HepG2 (cell line): Measurements from ENCODE around the gene KAZALD1. TPM values are rescaled to one million over a fixed set of nuclear protein-coding genes. Genes with fewer than 3 reads are reported as not detected.
A peak's percentile ranks its signal among the peaks of the same experiment; 100 is the strongest.

Source experiments
- AHR ChIP-seq: IDR thresholded peaks from 2 replicates; pipeline ENCODE4 v1.6.1; 2018; ENCODE audit warnings: missing genetic modification reagents, missing compliant biosample characterization
- ATF4 ChIP-seq, 2 experiments: fragments of 450-650 bp in 1 of 2; sonication (generic) in 1 of 2; formaldehyde crosslinking; IDR thresholded peaks; 2 replicates each; pipeline versions ENCODE4 v1.5.0 to v1.8.0; 2020 to 2022; ENCODE audit warnings: mild to moderate bottlenecking in 1 of 2, missing genetic modification reagents in 1 of 2
- BHLHE40 ChIP-seq: IDR thresholded peaks from 2 replicates; pipeline ENCODE4 v1.6.1; 2011; ENCODE audit warnings: low read length, improper control_type of control experiment
- CBX5 ChIP-seq: sonication (generic); formaldehyde crosslinking; IDR thresholded peaks from 2 replicates; pipeline ENCODE4 v1.4.0; 2020; ENCODE audit warnings: missing genetic modification reagents, borderline replicate concordance
- CCDC6 ChIP-seq: sonication (generic); formaldehyde crosslinking; IDR thresholded peaks from 2 replicates; pipeline ENCODE4 v1.8.1; 2022; ENCODE audit warnings: mild to moderate bottlenecking, missing genetic modification reagents, moderate library complexity
- GFI1 ChIP-seq: sonication (generic); formaldehyde crosslinking; IDR thresholded peaks from 2 replicates; pipeline ENCODE4 v1.5.0; 2020; ENCODE audit warnings: missing genetic modification reagents, mild to moderate bottlenecking, borderline replicate concordance
- GPBP1L1 ChIP-seq: sonication (generic); formaldehyde crosslinking; IDR thresholded peaks from 2 replicates; pipeline ENCODE4 v1.5.0; 2020; ENCODE audit warnings: mild to moderate bottlenecking, missing genetic modification reagents
- KDM5B ChIP-seq: sonication (generic); formaldehyde crosslinking; IDR thresholded peaks from 2 replicates; pipeline ENCODE4 v1.4.0; 2020; ENCODE audit warnings: missing genetic modification reagents, mild to moderate bottlenecking, borderline replicate concordance
- MAX ChIP-seq: IDR thresholded peaks from 2 replicates; pipeline ENCODE4 v1.6.1; 2012; ENCODE audit warnings: inconsistent platforms
- MAZ ChIP-seq, 2 experiments: sonication (generic) in 1 of 2; formaldehyde crosslinking in 1 of 2; IDR thresholded peaks; 2 replicates each; pipeline versions ENCODE4 v1.5.0 to v1.6.1; 2012 to 2020; ENCODE audit warnings: low read depth in 2 of 2, mild to moderate bottlenecking in 2 of 2, borderline replicate concordance in 1 of 2, improper control_type of control experiment in 1 of 2, low read length in 1 of 2, missing genetic modification reagents in 1 of 2, moderate library complexity in 1 of 2
- MEIS1 ChIP-seq: sonication (generic); formaldehyde crosslinking; IDR thresholded peaks from 2 replicates; pipeline ENCODE4 v1.9.0; 2021; ENCODE audit warnings: mild to moderate bottlenecking, missing genetic modification reagents, moderate library complexity, borderline replicate concordance
- MYPOP ChIP-seq: sonication (generic); formaldehyde crosslinking; IDR thresholded peaks from 2 replicates; pipeline ENCODE4 v1.8.1; 2023; ENCODE audit warnings: mild to moderate bottlenecking, moderate library complexity, missing genetic modification reagents
- PBX2 ChIP-seq: IDR thresholded peaks from 2 replicates; pipeline ENCODE4 v1.6.1; 2016; ENCODE audit warnings: control low read depth
- SAFB2 ChIP-seq: sonication (generic); formaldehyde crosslinking; IDR thresholded peaks from 2 replicates; pipeline ENCODE4 v1.5.1; 2020; ENCODE audit warnings: missing genetic modification reagents, low read depth, mild to moderate bottlenecking, borderline replicate concordance
- TBP ChIP-seq: sonication (generic); formaldehyde crosslinking; IDR thresholded peaks from 2 replicates; pipeline ENCODE4 v1.5.0; 2020; ENCODE audit warnings: missing genetic modification reagents
- ZC3H13 ChIP-seq: sonication (generic); formaldehyde crosslinking; IDR thresholded peaks from 2 replicates; pipeline ENCODE4 v1.8.1; 2023; ENCODE audit warnings: mild to moderate bottlenecking, missing genetic modification reagents, moderate library complexity
- ZNF263 ChIP-seq: sonication (generic); formaldehyde crosslinking; IDR thresholded peaks from 2 replicates; pipeline ENCODE4 v1.4.0; 2020; ENCODE audit warnings: missing genetic modification reagents
- ZNF274 ChIP-seq: sonication (generic); formaldehyde crosslinking; IDR thresholded peaks from 2 replicates; pipeline ENCODE4 v1.5.1; 2020; ENCODE audit warnings: mild to moderate bottlenecking, missing genetic modification reagents
- ZNF605 ChIP-seq: sonication (generic); formaldehyde crosslinking; IDR thresholded peaks from 2 replicates; pipeline ENCODE4 v1.8.0; 2022; ENCODE audit warnings: mild to moderate bottlenecking, missing genetic modification reagents
- ZNF710 ChIP-seq: sonication (generic); formaldehyde crosslinking; IDR thresholded peaks from 2 replicates; pipeline ENCODE4 v1.5.0; 2020; ENCODE audit warnings: mild to moderate bottlenecking, missing genetic modification reagents, borderline replicate concordance
- polyA plus RNA-seq, 8 experiments: library from polyadenylated mRNA; depleted of rRNA in 3 of 8; stranded (reverse) in 7 of 8; unstranded in 1 of 8; fragments of >200 nt; fragmentation: Illumina TruSeq in 4 of 8; extraction: Trizol in 4 of 8; gene quantifications; 2 replicates each; pipeline versions ENCODE4 v1.2.1 to v1.2.3, GENCODE V29; 2011 to 2016; ENCODE audit warnings: low read depth in 4 of 8, missing spikeins in 1 of 8, mixed read lengths in 1 of 8; ENCODE audit not compliant: insufficient read depth in 1 of 8
- total RNA-seq, 5 experiments: library from RNA; depleted of rRNA; stranded (reverse); fragments of >200 nt; fragmentation: Illumina TruSeq; extraction: Trizol; gene quantifications; 2 replicates each; pipeline ENCODE4 v1.2.3, GENCODE V29; 2016; ENCODE audit warnings: low read depth in 1 of 5

KAZALD1 gene
- total and polyA plus RNA-seq, 2 of the 13 experiments (the other 11 are each of a cell fraction or from before 2014, with no cell fraction given) = 16.7 to 27.7 TPM

GRCh38 chr10:101014230-101014884, 47.4 kb upstream of the KAZALD1 start (continued):
- TF ChIP-seq PBX2 (CRISPR knock-in tag) = no peak
- TF ChIP-seq SAFB2 (CRISPR knock-in tag) = no peak
- TF ChIP-seq ZNF274 (CRISPR knock-in tag) = no peak
- TF ChIP-seq ZNF263 (CRISPR knock-in tag) = 0 out of 2 replicates have a peak, but pooled peaks have one; percentile 21
- TF ChIP-seq ATF4 (CRISPR knock-in tag; IDR thresholded peaks at IDR 0.05) = no peak
- peak; percentile 28; the same call in 1 of the 2 replicates for TF ChIP-seq ZNF710 (CRISPR knock-in tag)
- peak; percentile 23; the same call in 1 of the 2 replicates for TF ChIP-seq MAZ (IDR thresholded peaks at IDR 0.05; ENCODE audit: borderline replicate concordance, low read depth, low read length)
- TF ChIP-seq MAZ (CRISPR knock-in tag; IDR thresholded peaks at IDR 0.05; ENCODE audit: low read depth) = peak; percentile 66; the same call in 1 of the 2 replicates
- 0 out of 2 replicates have a peak, but pooled peaks have one; percentile 14 for TF ChIP-seq KDM5B (CRISPR knock-in tag)
- no peak for TF ChIP-seq GFI1 (CRISPR knock-in tag)
- TF ChIP-seq AHR (CRISPR knock-in tag) = 0 out of 2 replicates have a peak, but pooled peaks have one; percentile 23
- TF ChIP-seq MAX = peak; percentile 23; the same call in 1 of the 2 replicates
- TF ChIP-seq CBX5 (CRISPR knock-in tag) = peak; percentile 41; the same call in 1 of the 2 replicates
- TF ChIP-seq GPBP1L1 (CRISPR knock-in tag) = no peak
- TF ChIP-seq BHLHE40 = peak; percentile 43; the same call in 1 of the 2 replicates
- 0 out of 2 replicates have a peak, but pooled peaks have one; percentile 44 for TF ChIP-seq ZC3H13 (CRISPR knock-in tag)
- no peak for TF ChIP-seq CCDC6 (CRISPR knock-in tag)
- TF ChIP-seq ZNF605 (CRISPR knock-in tag) = no peak
- TF ChIP-seq MEIS1 (CRISPR knock-in tag) = no peak
- TF ChIP-seq MYPOP = 0 out of 2 replicates have a peak, but pooled peaks have one; percentile 47
- no peak for TF ChIP-seq TBP
- TF ChIP-seq, all 625 proteins: peak for 30
